ENCODE data around the gene NTM. TPM values are rescaled to one million over a fixed set of nuclear protein-coding genes. Genes with fewer than 3 reads are reported as not detected.

NTM gene
- total and polyA plus RNA-seq, 10 donors, result 0.13 to 1.6 (median 0.67) TPM

- 89 to 97% (median 93%) methylated on average over 2 of the region's 2 CpGs for WGBS, 5 donors
- no peaks in the 10 kb centered on the region for H3K27me3 ChIP-seq (replicated peaks in 1 of 7)
These were observed 232.0 kb downstream of the NTM start for GRCh38 chr11:131602431-131602830.

GRCh38 chr11:131606811-131607335, 236.5 kb downstream of the NTM start:
- H3K4me1 ChIP-seq, result no peaks in the 10 kb centered on the region
- intact Hi-C loops (cut with DNase I; ENCODE audit: low total_unique reads), result no loop called here
- TF ChIP-seq POLR2A (IDR thresholded peaks at IDR 0.05) (no peak), POLR2AphosphoS5 (IDR thresholded peaks at IDR 0.05) (no peak)
- TF ChIP-seq, protein P1, sequence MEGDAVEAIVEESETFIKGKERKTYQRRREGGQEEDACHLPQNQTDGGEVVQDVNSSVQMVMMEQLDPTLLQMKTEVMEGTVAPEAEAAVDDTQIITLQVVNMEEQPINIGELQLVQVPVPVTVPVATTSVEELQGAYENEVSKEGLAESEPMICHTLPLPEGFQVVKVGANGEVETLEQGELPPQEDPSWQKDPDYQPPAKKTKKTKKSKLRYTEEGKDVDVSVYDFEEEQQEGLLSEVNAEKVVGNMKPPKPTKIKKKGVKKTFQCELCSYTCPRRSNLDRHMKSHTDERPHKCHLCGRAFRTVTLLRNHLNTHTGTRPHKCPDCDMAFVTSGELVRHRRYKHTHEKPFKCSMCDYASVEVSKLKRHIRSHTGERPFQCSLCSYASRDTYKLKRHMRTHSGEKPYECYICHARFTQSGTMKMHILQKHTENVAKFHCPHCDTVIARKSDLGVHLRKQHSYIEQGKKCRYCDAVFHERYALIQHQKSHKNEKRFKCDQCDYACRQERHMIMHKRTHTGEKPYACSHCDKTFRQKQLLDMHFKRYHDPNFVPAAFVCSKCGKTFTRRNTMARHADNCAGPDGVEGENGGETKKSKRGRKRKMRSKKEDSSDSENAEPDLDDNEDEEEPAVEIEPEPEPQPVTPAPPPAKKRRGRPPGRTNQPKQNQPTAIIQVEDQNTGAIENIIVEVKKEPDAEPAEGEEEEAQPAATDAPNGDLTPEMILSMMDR (IDR thresholded peaks at IDR 0.05 in 8 of 11, conservative IDR thresholded peaks at IDR 0.05 in 3 of 11), result no peak
- no peak overlapping the region for H3K4me3 ChIP-seq
- no peak for DNase-seq
- no peak overlapping the region for H3K27ac ChIP-seq
- H3K36me3 ChIP-seq, result no peaks in the 10 kb centered on the region
- peaks cover 0 to 4% (median 0%) of the 10 kb centered on the region in 8 donors for H3K9me3 ChIP-seq
- peaks cover 0 to 16% (median 0%) of the 10 kb centered on the region in 7 donors for H3K27me3 ChIP-seq (replicated peaks in 1 of 7)
- WGBS, 5 donors, result 84 to 90% (median 89%) methylated on average over 6 of the region's 6 CpGs

More at GRCh38 chr11:131602431-131602830, 232.0 kb downstream of the NTM start:
- peaks cover 0 to 3% (median 0%) of the 10 kb centered on the region in 8 donors for H3K9me3 ChIP-seq
- no peaks in the 10 kb centered on the region for H3K4me1 ChIP-seq
- intact Hi-C loops (cut with DNase I; ENCODE audit: low total_unique reads), result no loop called here
- no peaks in the 10 kb centered on the region for H3K36me3 ChIP-seq
- no peak overlapping the region for H3K4me3 ChIP-seq
- no peak overlapping the region for H3K27ac ChIP-seq
- TF ChIP-seq, protein P1 (IDR thresholded peaks at IDR 0.05 in 8 of 11, conservative IDR thresholded peaks at IDR 0.05 in 3 of 11), result no peak
- TF ChIP-seq POLR2A (IDR thresholded peaks at IDR 0.05), result no peak
- TF ChIP-seq POLR2AphosphoS5 (IDR thresholded peaks at IDR 0.05), result no peak
- no peak for DNase-seq

GRCh38 chr11:131609337-131609736, 238.9 kb downstream of the NTM start:
- peaks cover 0 to 4% (median 0%) of the 10 kb centered on the region in 8 donors for H3K9me3 ChIP-seq
- intact Hi-C loops (cut with DNase I; ENCODE audit: low total_unique reads), result no loop called here
- no peaks in the 10 kb centered on the region for H3K4me1 ChIP-seq
- DNase-seq, result no peak
- peaks cover 0 to 16% (median 0%) of the 10 kb centered on the region in 7 donors for H3K27me3 ChIP-seq (replicated peaks in 1 of 7)
- WGBS, 5 donors, result 28 to 58% (median 38%) methylated on average over 4 of the region's 4 CpGs
- H3K4me3 ChIP-seq, result no peak overlapping the region
- TF ChIP-seq POLR2A (IDR thresholded peaks at IDR 0.05) (no peak), POLR2AphosphoS5 (IDR thresholded peaks at IDR 0.05) (no peak)
- TF ChIP-seq, protein P1 (IDR thresholded peaks at IDR 0.05 in 8 of 11, conservative IDR thresholded peaks at IDR 0.05 in 3 of 11), result no peak
- H3K36me3 ChIP-seq, result no peaks in the 10 kb centered on the region
- H3K27ac ChIP-seq, result no peak overlapping the region

GRCh38 chr11:131609921-131610320, 239.5 kb downstream of the NTM start:
- no peaks in the 10 kb centered on the region for H3K36me3 ChIP-seq
- intact Hi-C loops (cut with DNase I; ENCODE audit: low total_unique reads), result no loop called here
- WGBS, 5 donors, result 61 to 89% (median 79%) methylated on average over 3 of the region's 3 CpGs
- no peaks in the 10 kb centered on the region for H3K4me1 ChIP-seq
- H3K27ac ChIP-seq, result no peak overlapping the region
- no peak overlapping the region for H3K4me3 ChIP-seq
- peaks cover 0 to 4% (median 0%) of the 10 kb centered on the region in 8 donors for H3K9me3 ChIP-seq
- TF ChIP-seq, protein P1 (IDR thresholded peaks at IDR 0.05 in 8 of 11, conservative IDR thresholded peaks at IDR 0.05 in 3 of 11), result no peak
- TF ChIP-seq POLR2A (IDR thresholded peaks at IDR 0.05) (no peak), POLR2AphosphoS5 (IDR thresholded peaks at IDR 0.05) (no peak)
- no peak for DNase-seq
- peaks cover 0 to 16% (median 0%) of the 10 kb centered on the region in 7 donors for H3K27me3 ChIP-seq (replicated peaks in 1 of 7)

Measured in spleen (tissue), 11 donors.